GM23248 (cell line): Measurements from ENCODE around the gene MSI1.

Experiments used
- EZH2 ChIP-seq: fragments of 200-600 bp; sonication (generic); IDR thresholded peaks from 2 replicates; pipeline ENCODE4 v1.6.1; 2018; ENCODE audit warnings: antibody characterized with exemption, mild to moderate bottlenecking; ENCODE audit not compliant: insufficient read depth, poor library complexity, severe bottlenecking
- EZH2phosphoT487 ChIP-seq: fragments of 200-600 bp; sonication (generic); IDR thresholded peaks from 2 replicates; pipeline ENCODE4 v1.6.1; 2018; ENCODE audit warnings: antibody characterized with exemption, moderate library complexity, mild to moderate bottlenecking, low read depth; ENCODE audit not compliant: insufficient read depth

DNA sequence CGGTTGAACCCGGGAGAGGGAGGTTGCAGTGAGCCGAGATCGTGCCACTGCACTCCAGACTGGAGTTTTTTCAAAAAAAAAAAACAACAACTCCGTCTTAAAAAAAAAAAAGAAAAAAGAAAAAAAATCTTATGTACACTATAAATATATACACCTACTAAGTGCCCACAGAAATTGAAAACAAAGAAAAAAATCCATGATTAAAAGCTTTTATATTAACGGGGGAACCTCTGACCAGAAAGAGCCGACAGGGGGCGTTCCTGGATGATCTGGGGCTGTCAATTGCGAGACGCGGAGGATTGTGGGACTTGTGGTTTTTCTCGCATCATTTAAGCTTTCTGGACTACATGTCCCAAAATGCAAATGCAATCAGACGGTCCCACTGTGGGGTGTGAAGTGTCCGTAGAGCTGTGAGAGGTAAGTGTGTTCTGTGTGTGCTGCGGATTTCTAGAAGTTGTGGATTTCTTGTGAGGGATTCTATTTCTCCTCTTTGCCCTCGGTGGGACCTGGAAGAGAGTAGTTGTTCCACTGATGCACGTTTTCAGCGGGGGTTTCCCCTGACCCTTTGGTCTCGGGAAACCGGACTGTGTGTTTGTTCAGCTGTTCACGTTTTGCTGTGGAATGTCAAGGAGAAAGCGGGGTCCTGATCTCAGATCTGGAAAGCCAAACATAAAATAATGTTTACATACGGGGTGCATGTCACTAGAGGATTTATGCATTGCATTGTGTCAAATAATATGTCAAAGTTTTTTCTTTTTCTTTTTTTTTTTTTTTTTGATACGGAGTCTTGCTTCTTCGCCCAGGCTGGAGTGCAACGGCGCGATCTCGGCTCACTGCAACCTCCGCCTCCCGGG is 66.8 kb downstream of the MSI1 start, which contains the start of gene SIRT4:
- TF ChIP-seq EZH2, result no peak
- no peak for TF ChIP-seq EZH2phosphoT487
